BLaER1 (cell line): ENCODE results near the gene ERC2.

Experiments used
- H3K27ac ChIP-seq: shearing (Covaris generic); formaldehyde crosslinking; 2 replicates; pipeline ENCODE4 v1.8.1; 2022
- H3K27me3 ChIP-seq: shearing (Covaris generic); formaldehyde crosslinking; 2 replicates; pipeline ENCODE4 v1.8.1; 2022
- H3K36me3 ChIP-seq: shearing (Covaris generic); formaldehyde crosslinking; 2 replicates; pipeline ENCODE4 v1.8.1; 2022
- H3K4me1 ChIP-seq: shearing (Covaris generic); formaldehyde crosslinking; 2 replicates; pipeline ENCODE4 v1.8.1; 2022
- H3K4me2 ChIP-seq: shearing (Covaris generic); formaldehyde crosslinking; 2 replicates; pipeline ENCODE4 v1.8.1; 2022
- H3K4me3 ChIP-seq: shearing (Covaris generic); formaldehyde crosslinking; 2 replicates; pipeline ENCODE4 v1.8.1; 2022
- H3K9ac ChIP-seq: shearing (Covaris generic); formaldehyde crosslinking; 2 replicates; pipeline ENCODE4 v1.8.1; 2022
- H3K9me3 ChIP-seq: shearing (Covaris generic); formaldehyde crosslinking; 2 replicates; pipeline ENCODE4 v1.8.1; 2022
- H4K20me1 ChIP-seq: shearing (Covaris generic); formaldehyde crosslinking; 2 replicates; pipeline ENCODE4 v1.8.1; 2022
- Cebpa-rat ChIP-seq: shearing (Covaris generic); IDR thresholded peaks from 2 replicates; pipeline ENCODE4 v1.8.1; 2022

Gene ERC2

GRCh38 chr3:56476771-56477170 lies 8.5 kb upstream of the ERC2 start:
- Histone ChIP-seq H3K4me1 (no peaks in the 10 kb centered on the region), H4K20me1 (no peaks in the 10 kb centered on the region), H3K4me3 (no peak overlapping the region), H3K4me2 (no peak overlapping the region), H3K27ac (no peak overlapping the region), H3K27me3 (no peaks in the 10 kb centered on the region), H3K36me3 (no peaks in the 10 kb centered on the region), H3K9me3 (no peaks in the 10 kb centered on the region), H3K9ac (no peak overlapping the region)
- TF ChIP-seq Cebpa-rat, result no peak

- no peak overlapping the region for H3K9ac ChIP-seq
- H3K27ac ChIP-seq, result no peak overlapping the region
- TF ChIP-seq Cebpa-rat, result no peak
- no peak overlapping the region for H3K4me3 ChIP-seq
- H4K20me1 ChIP-seq, result no peaks in the 10 kb centered on the region
- no peaks in the 10 kb centered on the region for H3K4me1 ChIP-seq
- no peaks in the 10 kb centered on the region for H3K36me3 ChIP-seq
- peaks cover 18% of the 10 kb centered on the region for H3K9me3 ChIP-seq
- H3K4me2 ChIP-seq, result no peak overlapping the region
- no peaks in the 10 kb centered on the region for H3K27me3 ChIP-seq
Measured at GRCh38 chr3:56471771-56472170, 3.5 kb upstream of the ERC2 start.

GRCh38 chr3:56469141-56469540 lies 874 bp upstream of the ERC2 start:
- Histone ChIP-seq H3K36me3 (no peaks in the 10 kb centered on the region), H3K9me3 (peaks cover 18% of the 10 kb centered on the region), H3K4me2 (no peak overlapping the region), H3K27ac (no peak overlapping the region), H3K9ac (no peak overlapping the region), H3K4me1 (no peaks in the 10 kb centered on the region), H3K4me3 (no peak overlapping the region), H4K20me1 (no peaks in the 10 kb centered on the region), H3K27me3 (no peaks in the 10 kb centered on the region)
- TF ChIP-seq Cebpa-rat, result no peak

GRCh38 chr3:56467801-56468183 lies 475 bp downstream of the ERC2 start:
- Histone ChIP-seq H3K4me2 (no peak overlapping the region), H3K27ac (no peak overlapping the region), H3K4me1 (no peaks in the 10 kb centered on the region), H4K20me1 (no peaks in the 10 kb centered on the region), H3K4me3 (no peak overlapping the region), H3K9ac (no peak overlapping the region), H3K27me3 (no peaks in the 10 kb centered on the region), H3K36me3 (no peaks in the 10 kb centered on the region), H3K9me3 (peaks cover 18% of the 10 kb centered on the region)
- TF ChIP-seq Cebpa-rat, result no peak

- Histone ChIP-seq H4K20me1 (no peaks in the 10 kb centered on the region), H3K4me1 (no peaks in the 10 kb centered on the region), H3K27ac (no peak overlapping the region), H3K9ac (no peak overlapping the region), H3K27me3 (no peaks in the 10 kb centered on the region), H3K9me3 (peaks cover 18% of the 10 kb centered on the region), H3K4me3 (no peak overlapping the region), H3K36me3 (no peaks in the 10 kb centered on the region), H3K4me2 (no peak overlapping the region)
- TF ChIP-seq Cebpa-rat, result no peak
Measured at GRCh38 chr3:56467108-56467507, 1.2 kb downstream of the ERC2 start.

- TF ChIP-seq Cebpa-rat, result no peak
- H4K20me1 ChIP-seq, result no peaks in the 10 kb centered on the region
- H3K4me3 ChIP-seq, result no peak overlapping the region
- no peak overlapping the region for H3K4me2 ChIP-seq
- no peak overlapping the region for H3K27ac ChIP-seq
- H3K36me3 ChIP-seq, result no peaks in the 10 kb centered on the region
- no peaks in the 10 kb centered on the region for H3K27me3 ChIP-seq
- no peaks in the 10 kb centered on the region for H3K4me1 ChIP-seq
- H3K9me3 ChIP-seq, result no peaks in the 10 kb centered on the region
- no peak overlapping the region for H3K9ac ChIP-seq
Measured at GRCh38 chr3:56459719-56460118, 8.5 kb downstream of the ERC2 start.

- Histone ChIP-seq H3K9ac (no peak overlapping the region), H3K4me1 (no peaks in the 10 kb centered on the region), H3K27ac (no peak overlapping the region), H4K20me1 (no peaks in the 10 kb centered on the region), H3K36me3 (no peaks in the 10 kb centered on the region), H3K4me3 (no peak overlapping the region), H3K27me3 (no peaks in the 10 kb centered on the region), H3K9me3 (no peaks in the 10 kb centered on the region), H3K4me2 (no peak overlapping the region)
- TF ChIP-seq Cebpa-rat, result no peak
Measured at GRCh38 chr3:56459104-56459496, 9.2 kb downstream of the ERC2 start.

- TF ChIP-seq Cebpa-rat, result no peak
Measured at GRCh38 chr3:56458496-56459103, 9.7 kb downstream of the ERC2 start.

GRCh38 chr3:56456117-56456516 lies 12.2 kb downstream of the ERC2 start:
- no peaks in the 10 kb centered on the region for H3K9me3 ChIP-seq
- no peak overlapping the region for H3K4me2 ChIP-seq
- no peaks in the 10 kb centered on the region for H4K20me1 ChIP-seq
- TF ChIP-seq Cebpa-rat, result no peak
- H3K4me1 ChIP-seq, result no peaks in the 10 kb centered on the region
- H3K9ac ChIP-seq, result no peak overlapping the region
- no peaks in the 10 kb centered on the region for H3K27me3 ChIP-seq
- no peaks in the 10 kb centered on the region for H3K36me3 ChIP-seq
- no peak overlapping the region for H3K4me3 ChIP-seq
- H3K27ac ChIP-seq, result no peak overlapping the region

More at GRCh38 chr3:56458496-56459103, 9.7 kb downstream of the ERC2 start:
- Histone ChIP-seq H3K9ac (no peak overlapping the region), H3K27me3 (no peaks in the 10 kb centered on the region), H3K4me2 (no peak overlapping the region), H3K36me3 (no peaks in the 10 kb centered on the region), H3K9me3 (no peaks in the 10 kb centered on the region), H3K4me3 (no peak overlapping the region), H4K20me1 (no peaks in the 10 kb centered on the region), H3K27ac (no peak overlapping the region), H3K4me1 (no peaks in the 10 kb centered on the region)

- H3K9me3 ChIP-seq, result no peaks in the 10 kb centered on the region
- H4K20me1 ChIP-seq, result no peaks in the 10 kb centered on the region
- H3K4me1 ChIP-seq, result no peaks in the 10 kb centered on the region
- no peak for TF ChIP-seq Cebpa-rat
- no peak overlapping the region for H3K9ac ChIP-seq
- no peak overlapping the region for H3K27ac ChIP-seq
- no peaks in the 10 kb centered on the region for H3K36me3 ChIP-seq
- no peak overlapping the region for H3K4me2 ChIP-seq
- no peaks in the 10 kb centered on the region for H3K27me3 ChIP-seq
- no peak overlapping the region for H3K4me3 ChIP-seq
Measured at GRCh38 chr3:56453011-56453410, 15.3 kb downstream of the ERC2 start.

GRCh38 chr3:56452085-56452484 lies 16.2 kb downstream of the ERC2 start:
- no peaks in the 10 kb centered on the region for H3K36me3 ChIP-seq
- no peak overlapping the region for H3K27ac ChIP-seq
- H4K20me1 ChIP-seq, result no peaks in the 10 kb centered on the region
- H3K4me2 ChIP-seq, result no peak overlapping the region
- TF ChIP-seq Cebpa-rat, result no peak
- no peaks in the 10 kb centered on the region for H3K9me3 ChIP-seq
- H3K27me3 ChIP-seq, result no peaks in the 10 kb centered on the region
- no peak overlapping the region for H3K4me3 ChIP-seq
- no peaks in the 10 kb centered on the region for H3K4me1 ChIP-seq
- H3K9ac ChIP-seq, result no peak overlapping the region
